Adrenal gland (tissue), 12 donors: Measurements from ENCODE around the gene AGBL1. TPM values are rescaled to one million over a fixed set of nuclear protein-coding genes. Genes with fewer than 3 reads are reported as not detected.
"Not testable (repeated sequence)": the region's sequence is repeated elsewhere in the genome, so short reads cannot be mapped to it uniquely, and the experiment has no call there.

ENCODE experiments used
- DNase-seq, 7 donors: peaks; one replicate each; pipeline ENCODE4 v3.0.0-alpha.2; 2019 to 2020
- H3K27ac ChIP-seq, 5 donors: fragments of 200-600 bp; sonication (generic) in 4 of 5; 1 replicate in 3 of 5; 2 replicates in 2 of 5; pipeline versions ENCODE4 v1.5.1 to v1.8.0; 2016 to 2020; ENCODE audit warnings: mild to moderate bottlenecking in 1 of 5
- H3K27me3 ChIP-seq: fragments of 200-600 bp; 2 replicates; pipeline ENCODE4 v1.8.0; 2021
- H3K36me3 ChIP-seq, 2 donors: fragments of 200-600 bp; replicated peaks in 1 of 2; 1 replicate in 1 of 2; 2 replicates in 1 of 2; pipeline versions ENCODE4 v1.5.1 to v1.8.0; 2018 to 2022
- H3K4me1 ChIP-seq, 2 donors: fragments of 200-600 bp; replicated peaks in 1 of 2; 1 replicate in 1 of 2; 2 replicates in 1 of 2; pipeline versions ENCODE4 v1.5.1 to v1.8.0; 2018 to 2021
- H3K4me3 ChIP-seq, 4 donors: fragments of 200-600 bp; sonication (generic) in 3 of 4; one replicate each; pipeline ENCODE4 v1.5.1; 2016 to 2018
- H3K9me3 ChIP-seq, 3 donors: fragments of 200-600 bp; sonication (generic) in 1 of 3; replicated peaks in 1 of 3; 1 replicate in 2 of 3; 2 replicates in 1 of 3; pipeline versions ENCODE4 v1.5.1 to v1.8.0; 2016 to 2021
- POLR2A ChIP-seq, 2 donors: fragments of 450-650 bp; IDR thresholded peaks; one replicate each; pipeline ENCODE4 v1.6.1; 2017; ENCODE audit warnings: antibody characterized with exemption in 2 of 2, mild to moderate bottlenecking in 2 of 2, moderate library complexity in 1 of 2
- WGBS, 4 donors: extraction: QIAGEN DNeasy Blood & Tissue Kit in 2 of 4; methylation state at CpG; one replicate each; pipeline versions ENCODE4 v1.1.5 to v1.1.7; 2013 to 2017; 5-methylcytosine and 5-hydroxymethylcytosine counted together
- intact Hi-C, 2 donors: fragments of 100-400 bp; cut with DNase I; formaldehyde crosslinking; loops; one replicate each; pipeline versions ENCODE4 v1.14.1 to v1.15.0; 2022 to 2023
- polyA plus RNA-seq, 3 donors: library from polyadenylated mRNA; stranded (reverse); fragments of 200-250 nt in 2 of 3; fragments of 350-450 nt in 1 of 3; fragmentation: Illumina TruSeq in 1 of 3; extraction: RNeasy Lipid Tissue Mini Kit (QIAGEN cat#74804) in 1 of 3; gene quantifications; one replicate each; pipeline ENCODE4 v1.2.3, GENCODE V29; 2013 to 2014
- total RNA-seq, 9 donors: library from RNA; depleted of rRNA in 4 of 9; stranded (reverse); fragments of >200 nt in 4 of 9; fragments of 120-200 nt in 1 of 9; fragmentation: NEBNext Ultra II Directional in 1 of 9; extraction: Animal tissue kit (Norgen Biotek cat#: 25700) in 1 of 9; gene quantifications; one replicate each; pipeline versions ENCODE4 v1.1.0 to v1.2.4, GENCODE V29; 2013 to 2023
- TF ChIP-seq, protein P1 (sequence below), 6 experiments: fragments of 450-650 bp in 4 of 6; fragments of 200-600 bp in 2 of 6; sonication (generic) in 1 of 6; IDR thresholded peaks; 1 replicate in 5 of 6; 2 replicates in 1 of 6; pipeline versions ENCODE4 v1.5.1 to v1.8.0; 2016 to 2021; ENCODE audit warnings: antibody characterized with exemption in 6 of 6, mild to moderate bottlenecking in 2 of 6, moderate library complexity in 1 of 6
- donor health status: healthy with polysubstance abuse.
- donor health status: Bipolar disorder and iron deficiency.
- donor health status: DM: yes; HTN: yes; CAD: no.
- donor health status: DM: no; HTN: no; CAD: no.
- donor health status: DM: no; HTN: no; CAD: no.
- donor health status: DM: yes; HTN: yes; CAD: no.

The AGBL1 gene
- total and polyA plus RNA-seq, 12 donors: 0.04 to 0.07 (median 0.06) TPM; not detected in 9

DNA sequence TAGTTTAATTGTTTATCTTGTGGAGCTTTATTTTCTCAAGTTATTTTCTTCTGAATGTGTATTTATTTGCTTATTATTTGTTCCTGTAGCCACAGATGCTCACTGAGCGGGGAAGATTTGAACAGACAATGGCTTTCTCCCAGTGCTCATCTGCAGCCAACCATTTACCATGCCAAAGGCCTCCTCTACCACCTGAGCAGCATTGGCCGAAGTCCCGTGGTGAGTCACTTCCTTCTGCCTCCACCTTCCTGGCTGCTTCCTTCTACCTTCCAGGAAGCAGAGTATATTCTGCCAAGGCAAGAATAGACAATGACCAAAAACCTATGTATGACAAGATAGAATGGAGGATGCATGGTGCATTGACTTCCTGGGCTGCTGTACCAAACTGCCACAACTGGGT, 443.1 kb downstream of the AGBL1 start:
- no peaks in the 10 kb centered on the region for H3K36me3 ChIP-seq
- no peak overlapping the region for H3K27ac ChIP-seq
- TF ChIP-seq, protein P1, sequence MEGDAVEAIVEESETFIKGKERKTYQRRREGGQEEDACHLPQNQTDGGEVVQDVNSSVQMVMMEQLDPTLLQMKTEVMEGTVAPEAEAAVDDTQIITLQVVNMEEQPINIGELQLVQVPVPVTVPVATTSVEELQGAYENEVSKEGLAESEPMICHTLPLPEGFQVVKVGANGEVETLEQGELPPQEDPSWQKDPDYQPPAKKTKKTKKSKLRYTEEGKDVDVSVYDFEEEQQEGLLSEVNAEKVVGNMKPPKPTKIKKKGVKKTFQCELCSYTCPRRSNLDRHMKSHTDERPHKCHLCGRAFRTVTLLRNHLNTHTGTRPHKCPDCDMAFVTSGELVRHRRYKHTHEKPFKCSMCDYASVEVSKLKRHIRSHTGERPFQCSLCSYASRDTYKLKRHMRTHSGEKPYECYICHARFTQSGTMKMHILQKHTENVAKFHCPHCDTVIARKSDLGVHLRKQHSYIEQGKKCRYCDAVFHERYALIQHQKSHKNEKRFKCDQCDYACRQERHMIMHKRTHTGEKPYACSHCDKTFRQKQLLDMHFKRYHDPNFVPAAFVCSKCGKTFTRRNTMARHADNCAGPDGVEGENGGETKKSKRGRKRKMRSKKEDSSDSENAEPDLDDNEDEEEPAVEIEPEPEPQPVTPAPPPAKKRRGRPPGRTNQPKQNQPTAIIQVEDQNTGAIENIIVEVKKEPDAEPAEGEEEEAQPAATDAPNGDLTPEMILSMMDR (IDR thresholded peaks at IDR 0.05): no peak
- no peak for TF ChIP-seq POLR2A (IDR thresholded peaks at IDR 0.05)
- no peaks in the 10 kb centered on the region for H3K27me3 ChIP-seq
- DNase-seq: no peak
- no peaks in the 10 kb centered on the region for H3K4me1 ChIP-seq
- no peak overlapping the region for H3K4me3 ChIP-seq
- H3K9me3 ChIP-seq: no peaks in the 10 kb centered on the region
- intact Hi-C loops: no loop called here
- 83 to 94% (median 87%) methylated on average over 3 of the region's 3 CpGs for WGBS, 4 donors

DNA sequence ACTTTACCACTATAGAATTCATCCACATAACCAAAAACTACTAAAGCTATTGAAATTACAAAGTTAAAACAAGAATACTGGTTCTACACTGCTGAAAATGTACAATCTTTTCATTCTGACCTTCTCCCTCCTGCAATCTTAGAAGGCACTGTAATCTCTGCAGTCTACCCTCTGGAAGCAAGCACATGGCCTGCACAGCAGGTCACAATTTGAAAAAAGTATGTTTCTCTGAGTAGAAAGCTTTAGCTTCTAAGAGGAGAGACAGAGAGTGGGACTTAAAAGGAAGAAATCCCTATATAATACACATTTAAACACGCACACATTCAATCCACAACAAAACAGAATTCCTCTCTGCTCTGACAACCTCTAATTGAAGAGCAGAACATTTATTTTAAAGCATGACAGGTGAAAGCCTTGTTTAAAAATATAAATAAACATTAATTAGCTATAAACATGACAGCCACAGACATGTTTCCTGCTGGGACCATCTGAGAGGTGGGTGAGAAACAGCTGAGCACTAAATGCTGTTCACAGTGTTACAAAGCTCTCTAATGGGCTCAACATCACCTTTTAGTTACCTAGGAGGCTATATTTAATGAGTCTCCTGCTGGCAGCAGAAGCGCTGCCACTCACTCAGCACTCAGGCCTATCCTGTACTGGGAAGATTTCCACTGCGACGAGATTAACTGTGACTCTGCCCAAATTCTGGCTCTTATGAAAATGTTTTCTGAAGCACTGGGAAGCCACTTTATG, 447.4 kb downstream of the AGBL1 start:
- no peaks in the 10 kb centered on the region for H3K36me3 ChIP-seq

DNA sequence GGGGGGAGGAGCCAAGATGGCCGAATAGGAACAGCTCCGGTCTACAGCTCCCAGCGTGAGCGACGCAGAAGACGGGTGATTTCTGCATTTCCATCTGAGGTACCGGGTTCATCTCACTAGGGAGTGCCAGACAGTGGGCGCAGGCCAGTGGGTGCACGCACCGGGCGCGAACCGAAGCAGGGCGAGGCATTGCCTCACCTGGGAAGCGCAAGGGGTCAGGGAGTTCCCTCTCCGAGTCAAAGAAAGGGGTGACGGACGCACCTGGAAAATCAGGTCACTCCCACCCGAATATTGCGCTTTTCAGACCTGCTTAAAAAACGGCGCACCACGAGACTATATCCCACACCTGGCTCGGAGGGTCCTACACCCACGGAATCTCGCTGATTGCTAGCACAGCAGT, 448.4 kb downstream of the AGBL1 start:
- H3K9me3 ChIP-seq, H3K36me3 ChIP-seq, H3K27me3 ChIP-seq, H3K4me1 ChIP-seq, intact Hi-C loops, H3K4me3 ChIP-seq, H3K27ac ChIP-seq, DNase-seq: not testable (repeated sequence)
- WGBS, 4 donors: 87 to 91% (median 88%) methylated on average over 19 to 26 of the region's 26 CpGs

More for the DNA sequence above, 447.4 kb downstream of the AGBL1 start:
- H3K4me3 ChIP-seq: no peak overlapping the region
- no peaks in the 10 kb centered on the region for H3K4me1 ChIP-seq
- no peak overlapping the region for H3K27ac ChIP-seq
- H3K27me3 ChIP-seq: no peaks in the 10 kb centered on the region
- no peaks in the 10 kb centered on the region for H3K9me3 ChIP-seq
- intact Hi-C loops: no loop called here
- 68 to 89% (median 82%) methylated on average over 4 of the region's 4 CpGs for WGBS, 4 donors
- no peak for TF ChIP-seq POLR2A (IDR thresholded peaks at IDR 0.05)
- TF ChIP-seq, protein P1 (IDR thresholded peaks at IDR 0.05): no peak
- DNase-seq: no peak

DNA sequence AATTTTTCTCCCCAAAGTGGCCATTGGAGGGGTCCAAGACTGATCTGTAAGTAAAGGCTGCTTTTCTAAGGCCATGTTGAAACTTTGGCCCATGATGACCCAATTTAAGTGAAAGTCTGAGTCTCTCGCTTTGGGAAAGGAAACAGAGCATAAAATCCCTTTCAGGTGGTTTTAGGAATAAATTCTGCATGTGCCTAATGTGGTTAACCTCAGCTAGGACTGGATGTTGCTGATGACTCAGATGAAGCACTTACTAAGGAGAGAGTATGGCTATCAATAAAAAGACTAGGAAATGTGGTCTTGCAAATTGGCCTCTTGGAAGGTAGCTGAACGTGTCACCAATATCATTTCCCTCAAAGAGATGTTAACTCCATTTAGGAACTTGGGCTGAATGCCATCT, 458.5 kb downstream of the AGBL1 start:
- Histone ChIP-seq H3K4me1 (no peaks in the 10 kb centered on the region), H3K36me3 (no peaks in the 10 kb centered on the region), H3K4me3 (no peak overlapping the region), H3K27ac (no peak overlapping the region), H3K9me3 (no peaks in the 10 kb centered on the region), H3K27me3 (no peaks in the 10 kb centered on the region)
- no peak for TF ChIP-seq POLR2A (IDR thresholded peaks at IDR 0.05)
- TF ChIP-seq, protein P1 (IDR thresholded peaks at IDR 0.05): no peak
- DNase-seq: no peak
- WGBS, 4 donors: 68 to 86% (median 85%) methylated on average over 2 of the region's 2 CpGs
- intact Hi-C loops: no loop called here
